GM11168 (cell line): Measurements from ENCODE around the gene F2R.
"Not testable (repeated sequence)": the region's sequence is repeated elsewhere in the genome, so short reads cannot be mapped to it uniquely, and the experiment has no call there.

ENCODE experiments used
- in situ Hi-C: fragments of 300-500 bp; cut with MboI; formaldehyde crosslinking; loops from one replicate; pipeline ENCODE4 v1.12.0; 2022; ENCODE audit warnings: low sequenced_read_pairs; ENCODE audit not compliant: unreplicated experiment

The F2R gene

GRCh38 chr5:76715736-76716455 is at the start of gene F2R:
Gene F2R, plus strand, starts transcription at chr5:76716126. Its CDS starts 182 bp downstream, at chr5:76716308.
- in situ Hi-C loops, result loop anchor here (5.0 kb wide), 1 partner anchor 61 kb away; no protein-coding TSS in a partner anchor

DNA sequence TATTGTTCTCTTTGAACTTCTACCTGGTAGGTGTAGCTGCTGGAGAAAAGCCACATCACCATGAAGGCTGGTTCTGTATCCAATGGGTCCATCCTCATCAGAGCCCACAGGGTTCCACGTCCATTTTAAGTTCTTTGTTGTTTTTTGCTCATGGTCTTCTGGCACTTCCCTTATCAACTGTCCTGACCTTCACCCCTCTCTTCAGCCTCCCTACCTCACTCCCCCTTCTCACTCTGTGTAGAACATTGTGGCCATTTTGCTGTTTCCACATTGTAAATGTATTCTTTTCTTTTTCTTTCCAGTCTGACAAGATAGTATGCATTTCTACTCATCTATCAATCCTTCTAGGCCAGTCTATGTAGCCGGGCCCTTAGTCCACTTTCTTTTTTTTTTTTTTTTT is 48.4 kb upstream of the F2R start:
- in situ Hi-C loops, result no loop called here

- in situ Hi-C loops, result no loop called here
Measured at GRCh38 chr5:76669245-76669644, 46.7 kb upstream of the F2R start.

DNA sequence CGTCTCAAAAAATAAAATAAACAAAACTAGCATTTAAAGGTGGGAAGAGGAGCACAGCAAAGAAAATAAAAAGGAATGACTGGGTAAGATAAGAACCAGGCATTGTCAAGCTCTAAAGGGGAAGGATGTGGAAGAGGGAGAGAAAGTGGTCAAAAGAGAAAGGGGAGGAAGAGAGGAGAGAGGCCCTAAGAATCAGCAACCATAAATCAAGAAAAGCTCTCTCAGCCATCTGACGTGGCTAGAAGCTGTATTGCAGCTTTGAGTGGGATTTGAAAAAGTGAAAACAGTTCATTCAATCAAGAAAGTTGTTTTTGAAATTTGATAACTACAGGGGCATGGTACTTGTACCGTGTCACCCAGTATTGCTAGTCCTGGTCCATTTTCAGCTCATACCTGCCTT is 45.4 kb upstream of the F2R start:
- in situ Hi-C loops, result no loop called here

DNA sequence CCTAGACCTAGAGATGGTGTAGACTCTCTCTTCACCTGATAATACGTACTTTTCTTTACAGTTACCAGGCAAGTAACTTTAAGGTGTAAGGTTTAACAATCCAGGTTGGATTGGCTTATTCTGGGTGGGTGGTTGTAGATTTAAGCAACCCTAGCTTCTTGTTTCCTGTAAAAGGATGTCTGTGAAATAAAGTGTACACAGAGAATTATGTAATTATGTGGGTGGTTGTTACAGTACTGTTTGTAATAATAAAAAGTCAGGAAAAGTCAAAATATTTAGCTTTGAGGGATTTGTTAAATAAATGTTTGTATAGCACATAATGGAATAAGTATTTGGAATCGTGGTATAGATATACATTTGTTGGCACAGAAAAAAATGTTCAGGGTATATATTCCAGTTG is 43.7 kb upstream of the F2R start:
- in situ Hi-C loops, result no loop called here

DNA sequence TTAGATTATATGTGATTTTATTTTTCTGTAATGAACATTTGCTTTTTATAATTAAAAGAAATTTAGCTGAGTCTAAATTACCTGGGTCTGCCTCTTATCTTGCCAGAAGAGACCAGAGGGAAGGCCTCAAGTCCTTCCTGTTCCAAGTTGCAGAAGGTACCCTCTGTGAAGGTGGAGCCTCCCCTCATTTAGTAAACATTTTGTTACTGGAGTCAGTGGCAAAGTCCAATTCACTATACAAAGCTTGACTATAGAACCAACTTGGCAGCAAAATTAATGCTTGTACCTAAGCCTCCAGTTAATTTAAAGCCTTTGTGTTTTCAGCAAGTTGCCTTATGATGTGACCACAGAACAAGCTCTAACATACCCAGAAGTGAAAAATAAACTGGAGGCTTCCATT is 42.8 kb upstream of the F2R start:
- in situ Hi-C loops, result no loop called here

DNA sequence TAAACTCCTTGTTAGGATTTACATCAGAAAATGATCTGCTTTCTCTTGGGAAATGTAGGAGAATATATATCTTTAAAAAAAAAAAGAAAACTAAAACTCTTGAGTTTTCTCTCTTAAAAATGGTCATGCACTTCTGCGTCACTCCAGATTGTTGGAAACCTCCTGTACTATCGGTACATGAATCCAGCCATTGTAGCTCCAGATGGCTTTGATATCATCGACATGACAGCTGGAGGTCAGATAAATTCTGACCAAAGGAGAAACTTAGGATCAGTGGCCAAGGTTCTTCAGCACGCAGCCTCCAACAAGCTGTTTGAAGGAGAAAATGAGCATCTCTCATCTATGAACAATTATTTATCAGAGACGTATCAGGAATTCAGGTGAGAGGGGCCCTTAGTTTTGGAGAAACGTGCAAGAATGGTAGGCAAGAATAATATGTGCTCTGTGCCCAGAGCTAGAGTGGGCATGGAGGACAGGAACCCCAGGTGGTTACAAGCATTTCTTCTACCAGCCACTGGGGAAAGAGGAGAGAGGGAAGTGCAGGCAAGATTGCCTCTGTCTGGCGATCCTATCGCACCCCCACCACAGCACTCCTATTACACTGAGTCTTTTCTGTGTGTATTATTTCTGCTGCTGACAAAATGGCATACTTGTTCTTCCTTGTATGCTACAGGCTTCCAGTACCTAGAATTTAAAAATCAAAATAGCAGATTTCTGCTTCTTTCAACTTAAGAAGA is 41.4 kb upstream of the F2R start:
- in situ Hi-C loops, result no loop called here

DNA sequence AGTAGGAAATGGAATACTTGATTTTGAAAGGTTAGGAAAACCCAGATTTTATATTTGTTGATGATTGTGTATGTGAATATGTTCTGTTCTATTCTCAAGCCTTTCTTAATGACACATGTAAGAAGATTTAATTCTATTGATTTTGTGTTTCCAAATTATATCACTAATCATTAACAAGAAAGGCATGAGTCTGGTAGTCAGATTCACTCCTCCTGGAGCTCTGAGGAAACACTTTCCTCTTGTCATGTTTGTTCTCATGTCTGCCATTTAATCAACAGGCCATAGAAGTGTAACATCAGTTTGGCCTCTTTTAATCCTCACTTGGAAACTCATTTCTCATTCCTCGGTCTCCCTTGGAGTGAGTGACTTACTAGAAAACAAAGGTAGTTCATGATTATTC is 40.6 kb upstream of the F2R start:
- in situ Hi-C loops, result no loop called here

DNA sequence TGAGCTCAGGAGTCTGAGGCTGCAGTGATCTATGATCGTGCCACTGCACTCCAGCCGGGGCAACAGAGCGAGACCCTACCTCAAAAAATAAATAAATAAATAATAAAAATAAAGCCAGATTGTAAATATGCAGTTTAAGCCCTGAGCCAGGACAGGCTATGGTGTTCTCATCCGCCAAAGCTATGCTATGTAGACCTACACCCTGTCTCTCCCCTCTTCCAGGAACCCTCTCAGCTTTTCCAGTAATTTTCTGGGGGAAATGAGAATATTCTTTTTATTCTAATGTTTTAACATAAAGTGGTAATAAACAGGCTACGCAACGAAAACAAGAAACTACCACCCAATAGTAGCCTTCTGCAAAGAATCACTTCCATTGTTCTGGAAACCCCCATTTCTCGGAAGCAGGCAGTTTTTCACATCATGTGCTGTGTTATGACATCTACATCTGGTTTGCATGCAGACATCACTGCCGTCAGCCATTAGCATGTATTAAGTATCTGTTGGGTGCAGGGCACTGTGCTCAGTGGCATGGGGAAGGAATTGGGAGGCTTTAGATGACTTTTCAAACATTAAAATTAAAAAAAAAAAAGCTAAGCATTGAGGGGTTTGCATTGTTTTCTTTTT is 38.0 kb upstream of the F2R start:
- in situ Hi-C loops, result no loop called here

DNA sequence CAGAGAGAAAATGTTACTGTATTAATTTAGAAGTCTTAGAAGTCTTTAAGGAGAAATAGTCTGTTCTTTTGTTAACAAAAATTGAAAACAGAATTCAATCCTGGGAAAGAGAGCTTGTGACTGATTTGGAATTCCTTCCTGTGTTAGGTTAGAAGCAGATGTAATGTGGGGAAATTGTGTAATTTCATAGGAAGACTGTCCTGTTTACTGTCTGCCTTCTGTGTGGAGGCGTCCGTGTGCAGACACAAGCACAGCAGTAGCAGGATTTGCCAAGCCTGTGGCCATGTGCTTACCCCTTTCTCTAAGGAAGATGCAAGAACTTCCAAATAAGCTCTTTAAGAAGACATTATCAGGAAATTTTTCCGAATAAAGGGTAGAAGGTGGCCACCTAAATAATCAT is 36.7 kb upstream of the F2R start:
- in situ Hi-C loops, result no loop called here

- in situ Hi-C loops, result not testable (repeated sequence)
Measured at GRCh38 chr5:76680826-76681225, 35.1 kb upstream of the F2R start.

DNA sequence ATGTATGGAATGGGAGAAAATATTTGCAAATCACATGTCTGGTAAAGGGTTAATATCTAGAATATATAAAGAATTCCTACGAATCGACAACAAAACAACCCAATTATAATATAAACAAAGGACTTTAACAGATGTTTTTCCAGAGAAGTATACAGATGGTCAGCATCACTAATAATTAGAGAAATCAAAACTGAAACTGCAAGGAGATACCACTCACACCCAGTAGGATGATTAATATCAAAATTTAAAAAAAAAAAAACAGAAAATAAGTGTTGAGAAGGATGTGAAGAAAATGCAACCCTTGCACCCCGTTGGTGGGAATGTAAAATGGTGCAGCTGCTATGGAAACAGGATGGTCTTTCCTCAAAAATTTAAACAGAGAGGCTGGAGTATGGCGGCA is 34.6 kb upstream of the F2R start:
- in situ Hi-C loops, result no loop called here

DNA sequence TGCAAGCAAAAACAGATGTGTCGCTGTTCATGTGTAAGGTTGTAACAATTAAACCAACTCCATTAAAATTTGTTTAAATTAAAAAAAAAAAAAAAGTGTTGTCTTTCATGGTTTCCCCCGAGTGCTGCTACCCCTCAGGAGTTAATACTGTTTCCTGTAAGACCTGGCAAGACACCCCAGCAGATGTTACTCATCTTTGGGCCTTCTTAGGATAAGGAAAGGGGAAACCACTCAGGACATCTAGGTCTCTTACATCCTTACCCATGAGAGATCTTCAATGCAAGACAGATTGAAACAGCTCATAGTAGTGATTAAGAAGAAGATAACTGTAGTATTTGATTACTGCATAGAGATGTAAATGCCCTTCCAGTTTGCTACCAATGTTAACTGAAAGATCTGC is 33.5 kb upstream of the F2R start:
- in situ Hi-C loops, result no loop called here

- in situ Hi-C loops, result no loop called here
Measured at GRCh38 chr5:76683816-76684731, 31.9 kb upstream of the F2R start.

GRCh38 chr5:76684756-76685519 is 31.0 kb upstream of the F2R start:
- in situ Hi-C loops, result no loop called here

- in situ Hi-C loops, result no loop called here
Measured at GRCh38 chr5:76685704-76686103, 30.2 kb upstream of the F2R start.

DNA sequence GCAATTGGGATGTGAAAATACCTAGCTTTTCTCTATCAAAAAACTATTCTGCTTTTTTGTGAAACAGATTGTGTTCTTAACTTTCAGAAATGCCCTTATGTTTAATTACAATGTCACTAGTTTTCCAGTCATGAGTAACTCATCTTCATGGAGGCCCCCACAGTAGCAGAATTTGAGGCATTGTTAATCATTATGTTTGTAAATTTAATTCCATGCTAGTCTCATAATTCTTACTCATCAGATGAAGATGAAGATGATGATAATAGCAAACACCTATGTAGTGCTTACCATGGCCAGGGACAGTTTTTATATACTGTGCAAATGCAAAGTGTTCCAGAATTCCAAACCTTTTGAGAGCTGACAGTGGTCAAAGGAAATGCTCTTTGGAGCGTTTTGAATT is 27.7 kb upstream of the F2R start:
- in situ Hi-C loops, result no loop called here

- in situ Hi-C loops, result no loop called here
Measured at GRCh38 chr5:76688836-76689235, 27.1 kb upstream of the F2R start.

- in situ Hi-C loops, result no loop called here
Measured at GRCh38 chr5:76689321-76690036, 26.4 kb upstream of the F2R start.
